ENCODE data around the gene YIF1A.

YIF1A gene

GRCh38 chr11:66267379-66268243, 21.3 kb downstream of the YIF1A start (continued):
- no peak for TF ChIP-seq ZNF274 (IDR thresholded peaks at IDR 0.05; ENCODE audit: low read length)
- TF ChIP-seq ZNF274 (tag by site-specific recombination; IDR thresholded peaks at IDR 0.05; ENCODE audit: borderline replicate concordance), result no peak
- no peak for TF ChIP-seq MEIS1 (CRISPR knock-in tag; IDR thresholded peaks at IDR 0.05; ENCODE audit: borderline replicate concordance)
- TF ChIP-seq, protein P1, sequence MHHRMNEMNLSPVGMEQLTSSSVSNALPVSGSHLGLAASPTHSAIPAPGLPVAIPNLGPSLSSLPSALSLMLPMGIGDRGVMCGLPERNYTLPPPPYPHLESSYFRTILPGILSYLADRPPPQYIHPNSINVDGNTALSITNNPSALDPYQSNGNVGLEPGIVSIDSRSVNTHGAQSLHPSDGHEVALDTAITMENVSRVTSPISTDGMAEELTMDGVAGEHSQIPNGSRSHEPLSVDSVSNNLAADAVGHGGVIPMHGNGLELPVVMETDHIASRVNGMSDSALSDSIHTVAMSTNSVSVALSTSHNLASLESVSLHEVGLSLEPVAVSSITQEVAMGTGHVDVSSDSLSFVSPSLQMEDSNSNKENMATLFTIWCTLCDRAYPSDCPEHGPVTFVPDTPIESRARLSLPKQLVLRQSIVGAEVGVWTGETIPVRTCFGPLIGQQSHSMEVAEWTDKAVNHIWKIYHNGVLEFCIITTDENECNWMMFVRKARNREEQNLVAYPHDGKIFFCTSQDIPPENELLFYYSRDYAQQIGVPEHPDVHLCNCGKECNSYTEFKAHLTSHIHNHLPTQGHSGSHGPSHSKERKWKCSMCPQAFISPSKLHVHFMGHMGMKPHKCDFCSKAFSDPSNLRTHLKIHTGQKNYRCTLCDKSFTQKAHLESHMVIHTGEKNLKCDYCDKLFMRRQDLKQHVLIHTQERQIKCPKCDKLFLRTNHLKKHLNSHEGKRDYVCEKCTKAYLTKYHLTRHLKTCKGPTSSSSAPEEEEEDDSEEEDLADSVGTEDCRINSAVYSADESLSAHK (tag by site-specific recombination; IDR thresholded peaks at IDR 0.05), result no peak
- TF ChIP-seq ZBTB26 (tag by site-specific recombination; optimal IDR thresholded peaks at IDR 0.05), result peak; percentile 25
- no peak for TF ChIP-seq ZNF350 (tag by site-specific recombination; IDR thresholded peaks at IDR 0.05)
- TF ChIP-seq ZNF433 (tag by site-specific recombination; IDR thresholded peaks at IDR 0.05; ENCODE audit: low read depth), result no peak
- no peak for TF ChIP-seq ZNF362 (tag by site-specific recombination; IDR thresholded peaks at IDR 0.05)
- peak; percentile 74 for TF ChIP-seq KLF8 (tag by site-specific recombination; IDR thresholded peaks at IDR 0.05)
- TF ChIP-seq IKZF3 (tag by site-specific recombination; IDR thresholded peaks at IDR 0.05), result no peak
- TF ChIP-seq SP3 (tag by site-specific recombination; IDR thresholded peaks at IDR 0.05), result peak; percentile 83
- no peak for TF ChIP-seq ZNF768 (tag by site-specific recombination; IDR thresholded peaks at IDR 0.05)
- no peak for TF ChIP-seq ZNF221 (tag by site-specific recombination; IDR thresholded peaks at IDR 0.05; ENCODE audit: borderline replicate concordance)
- TF ChIP-seq, protein P2, sequence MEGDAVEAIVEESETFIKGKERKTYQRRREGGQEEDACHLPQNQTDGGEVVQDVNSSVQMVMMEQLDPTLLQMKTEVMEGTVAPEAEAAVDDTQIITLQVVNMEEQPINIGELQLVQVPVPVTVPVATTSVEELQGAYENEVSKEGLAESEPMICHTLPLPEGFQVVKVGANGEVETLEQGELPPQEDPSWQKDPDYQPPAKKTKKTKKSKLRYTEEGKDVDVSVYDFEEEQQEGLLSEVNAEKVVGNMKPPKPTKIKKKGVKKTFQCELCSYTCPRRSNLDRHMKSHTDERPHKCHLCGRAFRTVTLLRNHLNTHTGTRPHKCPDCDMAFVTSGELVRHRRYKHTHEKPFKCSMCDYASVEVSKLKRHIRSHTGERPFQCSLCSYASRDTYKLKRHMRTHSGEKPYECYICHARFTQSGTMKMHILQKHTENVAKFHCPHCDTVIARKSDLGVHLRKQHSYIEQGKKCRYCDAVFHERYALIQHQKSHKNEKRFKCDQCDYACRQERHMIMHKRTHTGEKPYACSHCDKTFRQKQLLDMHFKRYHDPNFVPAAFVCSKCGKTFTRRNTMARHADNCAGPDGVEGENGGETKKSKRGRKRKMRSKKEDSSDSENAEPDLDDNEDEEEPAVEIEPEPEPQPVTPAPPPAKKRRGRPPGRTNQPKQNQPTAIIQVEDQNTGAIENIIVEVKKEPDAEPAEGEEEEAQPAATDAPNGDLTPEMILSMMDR (tag by site-specific recombination; IDR thresholded peaks at IDR 0.05), result peak; percentile 52; the same call in 1 of the 2 replicates
- TF ChIP-seq HOXC10 (CRISPR knock-in tag; IDR thresholded peaks at IDR 0.05), result no peak
- TF ChIP-seq KLF7 (tag by site-specific recombination; IDR thresholded peaks at IDR 0.05; ENCODE audit: borderline replicate concordance), result 0 out of 2 replicates have a peak, but pooled peaks have one; percentile 27
- no peak for TF ChIP-seq ZNF24 (tag by site-specific recombination; IDR thresholded peaks at IDR 0.05)
- TF ChIP-seq ZNF473 (tag by site-specific recombination; IDR thresholded peaks at IDR 0.05), result no peak
- no peak for TF ChIP-seq ZNF518A (tag by site-specific recombination; conservative IDR thresholded peaks at IDR 0.05; ENCODE audit: low read depth)
- TF ChIP-seq ZNF148 (tag by site-specific recombination; IDR thresholded peaks at IDR 0.05; ENCODE audit: borderline replicate concordance), result no peak
- no peak for TF ChIP-seq ZNF121 (tag by site-specific recombination; IDR thresholded peaks at IDR 0.05)
- 0 out of 2 replicates have a peak, but pooled peaks have one; percentile 31 for TF ChIP-seq KLF16 (tag by site-specific recombination; IDR thresholded peaks at IDR 0.05)
- TF ChIP-seq ZNF549 (tag by site-specific recombination; IDR thresholded peaks at IDR 0.05), result no peak
- TF ChIP-seq TRIM28 (IDR thresholded peaks at IDR 0.05; ENCODE audit: borderline replicate concordance, low read length), result no peak
- no peak for TF ChIP-seq ZEB2 (tag by site-specific recombination; IDR thresholded peaks at IDR 0.05)

Measured in HEK293 (cell line).